ENCODE results near the gene DUSP9. TPM values are rescaled to one million over a fixed set of nuclear protein-coding genes. Genes with fewer than 3 reads are reported as not detected.

DUSP9 gene
- total RNA-seq, 1 experiment from 2014 or later = 8.6 TPM

- no peaks in the 10 kb centered on the region for H3K36me3 ChIP-seq
- DNase-seq = no peak
- no peak overlapping the region for H3K4me3 ChIP-seq
Observed at GRCh38 chrX:153640736-153641575, 6.0 kb upstream of the DUSP9 start.

GRCh38 chrX:153641627-153642026 lies 5.4 kb upstream of the DUSP9 start:
- Histone ChIP-seq H3K27me3 (peaks cover 12% of the 10 kb centered on the region), H3K4me3 (no peak overlapping the region), H3K9me3 (no peaks in the 10 kb centered on the region), H3K36me3 (no peaks in the 10 kb centered on the region)
- no peak for DNase-seq

More at GRCh38 chrX:153640736-153641575, 6.0 kb upstream of the DUSP9 start:
- Histone ChIP-seq H3K9me3 (no peaks in the 10 kb centered on the region), H3K27me3 (peaks cover 12% of the 10 kb centered on the region)

- DNase-seq = no peak
- Histone ChIP-seq H3K9me3 (no peaks in the 10 kb centered on the region), H3K36me3 (no peaks in the 10 kb centered on the region), H3K4me3 (no peak overlapping the region), H3K27me3 (peaks cover 12% of the 10 kb centered on the region)
Observed at GRCh38 chrX:153642051-153642654, 4.8 kb upstream of the DUSP9 start.

GRCh38 chrX:153642655-153643430 lies 4.2 kb upstream of the DUSP9 start:
- DNase-seq = no peak

GRCh38 chrX:153643431-153644351 lies 3.3 kb upstream of the DUSP9 start:
- DNase-seq = peak; percentile 22
- H3K4me3 ChIP-seq = peak overlapping the region; percentile 22; the same call in 1 of the 2 replicates
- H3K27me3 ChIP-seq = peaks cover 12% of the 10 kb centered on the region
- no peaks in the 10 kb centered on the region for H3K9me3 ChIP-seq
- H3K36me3 ChIP-seq = no peaks in the 10 kb centered on the region

More at GRCh38 chrX:153642655-153643430, 4.2 kb upstream of the DUSP9 start:
- Histone ChIP-seq H3K9me3 (no peaks in the 10 kb centered on the region), H3K36me3 (no peaks in the 10 kb centered on the region), H3K4me3 (no peak overlapping the region), H3K27me3 (peaks cover 12% of the 10 kb centered on the region)

GRCh38 chrX:153644356-153645125 lies 2.5 kb upstream of the DUSP9 start:
- no peak for DNase-seq
- no peaks in the 10 kb centered on the region for H3K9me3 ChIP-seq
- H3K27me3 ChIP-seq = peaks cover 12% of the 10 kb centered on the region

GRCh38 chrX:153645151-153645550 lies 1.9 kb upstream of the DUSP9 start:
- H3K9me3 ChIP-seq = no peaks in the 10 kb centered on the region
- no peaks in the 10 kb centered on the region for H3K36me3 ChIP-seq
- H3K27me3 ChIP-seq = peaks cover 12% of the 10 kb centered on the region
- DNase-seq = no peak
- H3K4me3 ChIP-seq = no peak overlapping the region

More at GRCh38 chrX:153644356-153645125, 2.5 kb upstream of the DUSP9 start:
- Histone ChIP-seq H3K36me3 (no peaks in the 10 kb centered on the region), H3K4me3 (no peak overlapping the region)

- Histone ChIP-seq H3K36me3 (no peaks in the 10 kb centered on the region), H3K27me3 (peaks cover 12% of the 10 kb centered on the region), H3K4me3 (no peak overlapping the region), H3K9me3 (no peaks in the 10 kb centered on the region)
- no peak for DNase-seq
Observed at GRCh38 chrX:153645921-153646488, 998 bp upstream of the DUSP9 start.

- Histone ChIP-seq H3K27me3 (peaks cover 12% of the 10 kb centered on the region), H3K36me3 (no peaks in the 10 kb centered on the region), H3K9me3 (no peaks in the 10 kb centered on the region), H3K4me3 (no peak overlapping the region; the same call in 1 of the 2 replicates)
- no peak for DNase-seq
Observed at GRCh38 chrX:153647461-153648357, 706 bp downstream of the DUSP9 start.

GRCh38 chrX:153648358-153649177 lies 1.6 kb downstream of the DUSP9 start:
- Histone ChIP-seq H3K9me3 (no peaks in the 10 kb centered on the region), H3K4me3 (no peak overlapping the region), H3K27me3 (peaks cover 5% of the 10 kb centered on the region), H3K36me3 (no peaks in the 10 kb centered on the region)
- no peak for DNase-seq

- H3K9me3 ChIP-seq = no peaks in the 10 kb centered on the region
- DNase-seq = peak; percentile 19
- no peak overlapping the region for H3K4me3 ChIP-seq
- H3K36me3 ChIP-seq = no peaks in the 10 kb centered on the region
- peaks cover 2% of the 10 kb centered on the region; the same call in 1 of the 2 replicates for H3K27me3 ChIP-seq
Observed at GRCh38 chrX:153649178-153649914, 2.3 kb downstream of the DUSP9 start.

- no peak for DNase-seq
- Histone ChIP-seq H3K4me3 (no peak overlapping the region), H3K27me3 (no peaks in the 10 kb centered on the region), H3K36me3 (no peaks in the 10 kb centered on the region), H3K9me3 (no peaks in the 10 kb centered on the region)
Observed at GRCh38 chrX:153649915-153650782, 3.1 kb downstream of the DUSP9 start.
